ENCODE data around the gene AGBL1.

AGBL1 gene

GRCh38 chr15:86754846-86755245 is 675.2 kb downstream of the AGBL1 start:
- no peak for DNase-seq

- DNase-seq: no peak
Observed at GRCh38 chr15:86756688-86757087, 677.0 kb downstream of the AGBL1 start.

- no peak for DNase-seq
Observed at GRCh38 chr15:86759800-86760523, 680.3 kb downstream of the AGBL1 start.

GRCh38 chr15:86762874-86763273 is 683.2 kb downstream of the AGBL1 start:
- no peak for DNase-seq

- no peak for DNase-seq
Observed at GRCh38 chr15:86764021-86764420, 684.4 kb downstream of the AGBL1 start.

- DNase-seq: no peak
Observed at GRCh38 chr15:86765281-86765680, 685.6 kb downstream of the AGBL1 start.

- DNase-seq: no peak
Observed at GRCh38 chr15:86772369-86773059, 692.8 kb downstream of the AGBL1 start.

GRCh38 chr15:86773736-86774135 is 694.1 kb downstream of the AGBL1 start:
- DNase-seq: peak; percentile 38

GRCh38 chr15:86776145-86776544 is 696.5 kb downstream of the AGBL1 start:
- no peak for DNase-seq

GRCh38 chr15:86796521-86796920 is 716.9 kb downstream of the AGBL1 start:
- peak; percentile 79 for DNase-seq

- no peak for DNase-seq
Observed at GRCh38 chr15:86797135-86797534, 717.5 kb downstream of the AGBL1 start.

- no peak for DNase-seq
Observed at GRCh38 chr15:86799226-86799625, 719.6 kb downstream of the AGBL1 start.

GRCh38 chr15:86802244-86802643 is 722.6 kb downstream of the AGBL1 start:
- no peak for DNase-seq

- no peak for DNase-seq
Observed at GRCh38 chr15:86804406-86804805, 724.7 kb downstream of the AGBL1 start.

- no peak for DNase-seq
Observed at GRCh38 chr15:86810329-86810728, 730.7 kb downstream of the AGBL1 start.

GRCh38 chr15:86813892-86814291 is 734.2 kb downstream of the AGBL1 start:
- DNase-seq: no peak

- DNase-seq: no peak
Observed at GRCh38 chr15:86829245-86829644, 749.6 kb downstream of the AGBL1 start.

- no peak for DNase-seq
Observed at GRCh38 chr15:86830304-86830703, 750.6 kb downstream of the AGBL1 start.

GRCh38 chr15:86833595-86833994 is 753.9 kb downstream of the AGBL1 start:
- no peak for DNase-seq

GRCh38 chr15:86834115-86834863 is 754.6 kb downstream of the AGBL1 start:
- no peak for DNase-seq

- DNase-seq: no peak
Observed at GRCh38 chr15:86837294-86838061, 757.8 kb downstream of the AGBL1 start.

- DNase-seq: no peak
Observed at GRCh38 chr15:86839502-86839901, 759.8 kb downstream of the AGBL1 start.

GRCh38 chr15:86840996-86841395 is 761.3 kb downstream of the AGBL1 start:
- DNase-seq: no peak
